ENCODE measurements around the gene STPG1. TPM values are rescaled to one million over a fixed set of nuclear protein-coding genes. Genes with fewer than 3 reads are reported as not detected.

The STPG1 gene
- total RNA-seq, 1 donor from 2014 or later: 4.9 TPM

- no peaks in the 10 kb centered on the region for H3K36me3 Mint-ChIP-seq (ENCODE audit: low read depth)
- peak overlapping the region; percentile 11 for H3K27ac Mint-ChIP-seq
- H3K27me3 Mint-ChIP-seq (ENCODE audit: low read depth): peaks cover 1% of the 10 kb centered on the region
- no peak overlapping the region for H3K4me3 Mint-ChIP-seq (ENCODE audit: low read depth)
- peaks cover 42% of the 10 kb centered on the region for H3K4me1 Mint-ChIP-seq (ENCODE audit: low read depth)
- intact Hi-C loops (cut with micrococcal nuclease): loop anchor here (1.0 to 2.0 kb wide), 3 partner anchors 13 to 32 kb away; no protein-coding TSS in a partner anchor
- DNase-seq (ENCODE audit: low spot score): no peak
- no peaks in the 10 kb centered on the region for H3K9me3 Mint-ChIP-seq
These were observed 61.5 kb downstream of the STPG1 start for GRCh38 chr1:24351918-24352627.

GRCh38 chr1:24351247-24351646 lies 62.3 kb downstream of the STPG1 start:
- Mint-ChIP-seq H3K4me3 (ENCODE audit: low read depth) (peak overlapping the region; percentile 30), H3K27me3 (ENCODE audit: low read depth) (peaks cover 3% of the 10 kb centered on the region), H3K36me3 (ENCODE audit: low read depth) (no peaks in the 10 kb centered on the region), H3K27ac (peak overlapping the region; percentile 45), H3K9me3 (no peaks in the 10 kb centered on the region), H3K4me1 (ENCODE audit: low read depth) (peaks cover 42% of the 10 kb centered on the region)
- DNase-seq (ENCODE audit: low spot score): peak; percentile 12
- intact Hi-C loops (cut with micrococcal nuclease): loop anchor here (1.0 to 2.0 kb wide), 3 partner anchors 14 to 33 kb away; no protein-coding TSS in a partner anchor

GRCh38 chr1:24349891-24350290 lies 63.7 kb downstream of the STPG1 start:
- Mint-ChIP-seq H3K9me3 (no peaks in the 10 kb centered on the region), H3K4me1 (ENCODE audit: low read depth) (peaks cover 42% of the 10 kb centered on the region), H3K4me3 (ENCODE audit: low read depth) (no peak overlapping the region), H3K27me3 (ENCODE audit: low read depth) (peaks cover 3% of the 10 kb centered on the region), H3K27ac (peak overlapping the region; percentile 63), H3K36me3 (ENCODE audit: low read depth) (no peaks in the 10 kb centered on the region)
- intact Hi-C loops (cut with micrococcal nuclease): loop anchor here (2.0 kb wide), 1 partner anchor 27 kb away; no protein-coding TSS in a partner anchor
- no peak for DNase-seq (ENCODE audit: low spot score)

- peaks cover 3% of the 10 kb centered on the region for H3K27me3 Mint-ChIP-seq (ENCODE audit: low read depth)
- H3K9me3 Mint-ChIP-seq: no peaks in the 10 kb centered on the region
- H3K27ac Mint-ChIP-seq: no peak overlapping the region
- intact Hi-C loops (cut with micrococcal nuclease): no loop called here
- no peaks in the 10 kb centered on the region for H3K36me3 Mint-ChIP-seq (ENCODE audit: low read depth)
- no peak for DNase-seq (ENCODE audit: low spot score)
- peaks cover 36% of the 10 kb centered on the region for H3K4me1 Mint-ChIP-seq (ENCODE audit: low read depth)
- no peak overlapping the region for H3K4me3 Mint-ChIP-seq (ENCODE audit: low read depth)
These were observed 65.4 kb downstream of the STPG1 start for GRCh38 chr1:24348196-24348595.

GRCh38 chr1:24347159-24347934 lies 66.2 kb downstream of the STPG1 start:
- no peak overlapping the region for H3K27ac Mint-ChIP-seq
- H3K4me3 Mint-ChIP-seq (ENCODE audit: low read depth): no peak overlapping the region
- intact Hi-C loops (cut with micrococcal nuclease): no loop called here
- peaks cover 29% of the 10 kb centered on the region for H3K4me1 Mint-ChIP-seq (ENCODE audit: low read depth)
- H3K36me3 Mint-ChIP-seq (ENCODE audit: low read depth): no peaks in the 10 kb centered on the region
- DNase-seq (ENCODE audit: low spot score): no peak
- no peaks in the 10 kb centered on the region for H3K9me3 Mint-ChIP-seq
- H3K27me3 Mint-ChIP-seq (ENCODE audit: low read depth): peaks cover 5% of the 10 kb centered on the region

GRCh38 chr1:24345334-24345733 lies 68.2 kb downstream of the STPG1 start:
- H3K4me3 Mint-ChIP-seq (ENCODE audit: low read depth): no peak overlapping the region
- intact Hi-C loops (cut with micrococcal nuclease): no loop called here
- no peaks in the 10 kb centered on the region for H3K36me3 Mint-ChIP-seq (ENCODE audit: low read depth)
- no peak overlapping the region for H3K27ac Mint-ChIP-seq
- no peak for DNase-seq (ENCODE audit: low spot score)
- H3K9me3 Mint-ChIP-seq: no peaks in the 10 kb centered on the region
- peaks cover 10% of the 10 kb centered on the region for H3K27me3 Mint-ChIP-seq (ENCODE audit: low read depth)
- peaks cover 11% of the 10 kb centered on the region for H3K4me1 Mint-ChIP-seq (ENCODE audit: low read depth)

- no peaks in the 10 kb centered on the region for H3K9me3 Mint-ChIP-seq
- peaks cover 16% of the 10 kb centered on the region for H3K27me3 Mint-ChIP-seq (ENCODE audit: low read depth)
- no peak overlapping the region for H3K27ac Mint-ChIP-seq
- DNase-seq (ENCODE audit: low spot score): no peak
- no peaks in the 10 kb centered on the region for H3K36me3 Mint-ChIP-seq (ENCODE audit: low read depth)
- H3K4me1 Mint-ChIP-seq (ENCODE audit: low read depth): peaks cover 1% of the 10 kb centered on the region
- intact Hi-C loops (cut with micrococcal nuclease): no loop called here
- no peak overlapping the region for H3K4me3 Mint-ChIP-seq (ENCODE audit: low read depth)
These were observed 69.4 kb downstream of the STPG1 start for GRCh38 chr1:24344090-24344742.

- DNase-seq (ENCODE audit: low spot score): no peak
- H3K4me3 Mint-ChIP-seq (ENCODE audit: low read depth): no peak overlapping the region
- intact Hi-C loops (cut with micrococcal nuclease): no loop called here
- H3K4me1 Mint-ChIP-seq (ENCODE audit: low read depth): no peaks in the 10 kb centered on the region
- H3K27me3 Mint-ChIP-seq (ENCODE audit: low read depth): peaks cover 16% of the 10 kb centered on the region
- H3K27ac Mint-ChIP-seq: no peak overlapping the region
- no peaks in the 10 kb centered on the region for H3K36me3 Mint-ChIP-seq (ENCODE audit: low read depth)
- no peaks in the 10 kb centered on the region for H3K9me3 Mint-ChIP-seq
These were observed 70.0 kb downstream of the STPG1 start for GRCh38 chr1:24343412-24344089.

GRCh38 chr1:24341260-24341659 lies 72.3 kb downstream of the STPG1 start:
- DNase-seq (ENCODE audit: low spot score): no peak
- Mint-ChIP-seq H3K36me3 (ENCODE audit: low read depth) (no peaks in the 10 kb centered on the region), H3K27ac (no peak overlapping the region), H3K4me3 (ENCODE audit: low read depth) (no peak overlapping the region), H3K9me3 (no peaks in the 10 kb centered on the region), H3K27me3 (ENCODE audit: low read depth) (peaks cover 19% of the 10 kb centered on the region), H3K4me1 (ENCODE audit: low read depth) (no peaks in the 10 kb centered on the region)
- intact Hi-C loops (cut with micrococcal nuclease): no loop called here

- H3K27me3 Mint-ChIP-seq (ENCODE audit: low read depth): peaks cover 20% of the 10 kb centered on the region
- no peaks in the 10 kb centered on the region for H3K4me1 Mint-ChIP-seq (ENCODE audit: low read depth)
- H3K4me3 Mint-ChIP-seq (ENCODE audit: low read depth): no peak overlapping the region
- H3K36me3 Mint-ChIP-seq (ENCODE audit: low read depth): no peaks in the 10 kb centered on the region
- intact Hi-C loops (cut with micrococcal nuclease): no loop called here
- no peaks in the 10 kb centered on the region for H3K9me3 Mint-ChIP-seq
- no peak for DNase-seq (ENCODE audit: low spot score)
- H3K27ac Mint-ChIP-seq: no peak overlapping the region
These were observed 72.8 kb downstream of the STPG1 start for GRCh38 chr1:24340770-24341169.

GRCh38 chr1:24339996-24340395 lies 73.6 kb downstream of the STPG1 start:
- H3K27me3 Mint-ChIP-seq (ENCODE audit: low read depth): peaks cover 20% of the 10 kb centered on the region
- no peak for DNase-seq (ENCODE audit: low spot score)
- H3K27ac Mint-ChIP-seq: no peak overlapping the region
- intact Hi-C loops (cut with micrococcal nuclease): no loop called here
- H3K4me1 Mint-ChIP-seq (ENCODE audit: low read depth): no peaks in the 10 kb centered on the region
- no peaks in the 10 kb centered on the region for H3K36me3 Mint-ChIP-seq (ENCODE audit: low read depth)
- no peaks in the 10 kb centered on the region for H3K9me3 Mint-ChIP-seq
- H3K4me3 Mint-ChIP-seq (ENCODE audit: low read depth): no peak overlapping the region

GRCh38 chr1:24338447-24338846 lies 75.1 kb downstream of the STPG1 start:
- no peak overlapping the region for H3K27ac Mint-ChIP-seq

More at GRCh38 chr1:24338447-24338846, 75.1 kb downstream of the STPG1 start:
- H3K36me3 Mint-ChIP-seq (ENCODE audit: low read depth): no peaks in the 10 kb centered on the region
- intact Hi-C loops (cut with micrococcal nuclease): no loop called here
- no peaks in the 10 kb centered on the region for H3K4me1 Mint-ChIP-seq (ENCODE audit: low read depth)
- H3K27me3 Mint-ChIP-seq (ENCODE audit: low read depth): peaks cover 29% of the 10 kb centered on the region
- no peak for DNase-seq (ENCODE audit: low spot score)
- H3K9me3 Mint-ChIP-seq: no peaks in the 10 kb centered on the region
- no peak overlapping the region for H3K4me3 Mint-ChIP-seq (ENCODE audit: low read depth)

All from activated T-helper 2 cell treated with anti-CD3 and anti-CD28 coated beads, Interferon-gamma antibody, Interleukin-2, Interleukin-4, amounts not matched to agents 10 μg/mL and 5 μg/mL and 100 μg/mL, durations not matched to agents 14 hours and 24 hours and 36 hours (primary cell).